HG03520 (cell line): ENCODE results near the gene RNF186.
"Not testable (repeated sequence)": the region's sequence is repeated elsewhere in the genome, so short reads cannot be mapped to it uniquely, and the experiment has no call there.

ENCODE experiments used
- ATAC-seq: cut with Tn5 transposase; IDR thresholded peaks from one replicate; pipeline ENCODE4 v1.9.1; 2021; ENCODE audit warnings: mild to moderate bottlenecking, moderate library complexity; ENCODE audit not compliant: unreplicated experiment

RNF186 gene

DNA sequence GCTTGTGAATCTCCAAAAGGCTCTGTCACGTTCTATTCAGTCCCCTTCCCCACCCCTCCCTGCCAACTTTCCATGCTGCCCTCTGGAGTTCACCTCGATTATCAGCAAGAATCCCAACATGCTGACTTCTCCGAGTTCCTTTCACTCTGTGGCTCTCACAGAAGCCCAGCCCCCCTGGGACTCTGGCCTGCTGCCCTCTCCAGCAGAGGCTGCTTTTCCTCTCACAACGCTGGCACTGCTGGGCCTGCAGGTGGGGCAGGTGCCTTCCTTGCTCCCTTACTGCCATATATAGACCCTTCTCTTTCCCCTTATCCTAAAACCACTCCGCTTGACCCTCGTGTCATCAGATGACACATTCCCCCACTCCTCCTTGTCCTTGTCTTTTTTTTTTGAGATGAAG lies 10.2 kb upstream of the RNF186 start:
- ATAC-seq: no peak

- ATAC-seq: no peak
Measured at GRCh38 chr1:19824541-19824940, 9.5 kb upstream of the RNF186 start.

- no peak for ATAC-seq
Measured at GRCh38 chr1:19824036-19824435, 9.0 kb upstream of the RNF186 start.

- no peak for ATAC-seq
Measured at GRCh38 chr1:19819701-19820100, 4.6 kb upstream of the RNF186 start.

DNA sequence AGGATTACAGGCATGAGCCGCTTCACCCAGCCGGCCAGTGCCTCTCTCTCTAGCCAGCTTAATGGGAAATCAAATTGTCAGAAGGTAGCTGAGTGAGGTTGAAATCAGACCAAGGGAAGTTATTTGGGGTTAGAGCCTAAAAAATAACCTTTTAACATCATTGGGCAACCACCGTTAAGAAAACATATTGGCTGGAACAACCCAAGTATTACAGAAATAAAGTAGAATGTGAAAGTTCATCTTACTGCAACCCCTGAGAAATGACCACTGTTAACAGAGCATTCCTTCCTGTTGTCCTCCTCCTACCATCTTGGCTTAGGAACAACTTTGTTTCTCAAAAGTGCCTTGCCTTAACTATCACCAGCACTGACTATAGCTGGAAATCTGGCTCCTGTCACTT lies 3.2 kb upstream of the RNF186 start:
- no peak for ATAC-seq

DNA sequence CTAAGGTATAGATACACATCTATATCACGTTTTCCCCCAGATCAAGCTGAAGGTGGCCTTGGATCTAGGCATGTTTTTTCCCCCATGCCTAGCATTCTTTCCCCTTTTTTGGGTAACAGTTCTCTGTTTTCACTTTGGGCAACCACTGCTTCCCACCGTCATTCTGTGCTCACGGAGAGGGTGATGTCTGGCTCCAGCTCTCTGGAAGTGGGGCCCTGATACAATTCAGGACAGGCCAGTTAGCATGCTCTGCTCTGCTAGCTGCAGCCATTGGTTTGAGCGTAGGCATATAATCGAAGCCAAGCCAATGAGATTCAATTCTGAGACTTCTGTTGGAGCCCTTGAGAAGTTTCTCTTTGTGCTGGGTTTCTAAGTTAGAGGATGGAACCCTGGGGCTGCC lies 2.1 kb upstream of the RNF186 start:
- ATAC-seq: no peak

- ATAC-seq: not testable (repeated sequence)
Measured at GRCh38 chr1:19816737-19817086, 1.6 kb upstream of the RNF186 start.

DNA sequence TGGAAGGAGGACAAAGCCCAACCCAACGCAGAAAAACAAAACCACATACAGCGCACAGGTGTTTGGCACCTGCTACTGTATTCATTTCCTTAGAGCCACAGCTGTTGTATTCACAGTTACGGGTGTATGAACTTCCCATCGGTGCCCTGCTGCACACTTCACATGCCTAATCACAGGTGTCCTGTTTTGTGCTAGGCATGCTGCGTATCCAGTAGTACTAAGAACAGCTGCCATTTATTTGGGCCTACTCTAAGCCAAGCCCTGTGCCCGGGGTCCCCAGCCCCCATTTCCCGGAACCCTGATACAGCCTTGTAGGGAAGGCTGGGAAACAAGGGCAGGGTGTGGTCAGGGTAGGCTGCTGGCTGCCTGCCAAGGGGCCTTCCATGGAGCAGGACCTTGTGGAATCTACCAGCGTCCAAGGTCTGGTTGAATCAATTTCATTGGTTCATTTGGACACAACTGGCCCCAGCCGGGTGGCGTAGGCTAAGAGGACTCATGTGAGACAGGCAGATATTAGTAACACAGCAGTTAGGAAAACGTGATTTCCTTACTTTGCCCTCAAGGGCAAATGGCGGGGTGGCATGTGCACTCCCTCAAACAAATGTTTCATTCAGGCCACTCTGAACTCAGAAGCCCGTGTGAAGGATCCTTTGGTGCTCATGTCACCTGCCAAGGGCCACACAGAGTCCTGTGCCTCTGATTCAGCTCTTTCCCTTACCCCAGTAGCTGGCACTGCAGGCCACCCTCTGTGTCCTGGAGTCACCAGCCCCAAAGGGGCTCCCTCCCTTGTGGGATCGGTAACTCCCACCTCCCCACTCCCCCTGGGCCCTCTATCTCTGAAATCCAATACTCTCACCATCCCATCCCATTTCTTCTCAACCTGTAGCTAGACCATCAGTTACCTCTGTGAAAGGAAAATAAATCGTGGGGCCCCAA lies 986 bp upstream of the RNF186 start:
- ATAC-seq: no peak

GRCh38 chr1:19814244-19814661 lies 830 bp downstream of the RNF186 start:
- ATAC-seq: no peak

GRCh38 chr1:19813643-19813960 lies 1.5 kb downstream of the RNF186 start:
- ATAC-seq: no peak

DNA sequence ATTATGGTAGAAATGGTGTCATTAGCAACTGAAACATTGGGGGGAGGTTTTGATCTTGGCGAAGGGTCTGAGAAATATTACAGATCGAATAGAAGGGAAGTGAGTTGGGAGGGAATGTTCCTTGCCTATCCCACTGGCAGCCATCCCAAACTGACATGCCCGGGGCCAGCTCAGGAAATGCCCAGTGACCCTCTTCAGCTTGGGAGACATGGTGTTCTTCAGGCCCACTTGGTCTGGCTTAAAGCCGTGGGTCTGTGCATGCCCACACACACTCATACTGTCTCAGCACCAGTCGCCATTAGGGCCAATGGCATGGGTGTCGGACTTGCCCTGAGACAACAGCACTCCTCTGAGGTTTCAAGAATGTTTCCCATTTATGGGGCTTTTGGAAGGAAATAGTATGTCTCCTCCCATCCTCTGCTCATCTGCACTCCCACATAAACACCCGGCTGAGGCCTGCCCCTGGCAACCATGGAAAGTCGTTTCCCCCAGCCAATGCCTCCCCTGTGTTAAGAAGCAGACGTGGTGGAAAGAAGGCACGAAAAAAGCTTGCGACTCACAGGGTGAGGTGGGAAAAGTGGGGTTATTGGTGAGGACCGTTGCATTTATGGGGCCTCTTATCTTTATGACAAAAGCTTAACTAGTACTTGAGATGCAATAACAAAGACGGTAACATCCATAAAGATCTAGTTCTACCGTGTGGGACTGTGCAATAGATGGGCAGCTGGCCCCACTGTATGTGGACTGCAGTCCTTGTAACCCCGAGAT lies 2.0 kb downstream of the RNF186 start:
- ATAC-seq: no peak

DNA sequence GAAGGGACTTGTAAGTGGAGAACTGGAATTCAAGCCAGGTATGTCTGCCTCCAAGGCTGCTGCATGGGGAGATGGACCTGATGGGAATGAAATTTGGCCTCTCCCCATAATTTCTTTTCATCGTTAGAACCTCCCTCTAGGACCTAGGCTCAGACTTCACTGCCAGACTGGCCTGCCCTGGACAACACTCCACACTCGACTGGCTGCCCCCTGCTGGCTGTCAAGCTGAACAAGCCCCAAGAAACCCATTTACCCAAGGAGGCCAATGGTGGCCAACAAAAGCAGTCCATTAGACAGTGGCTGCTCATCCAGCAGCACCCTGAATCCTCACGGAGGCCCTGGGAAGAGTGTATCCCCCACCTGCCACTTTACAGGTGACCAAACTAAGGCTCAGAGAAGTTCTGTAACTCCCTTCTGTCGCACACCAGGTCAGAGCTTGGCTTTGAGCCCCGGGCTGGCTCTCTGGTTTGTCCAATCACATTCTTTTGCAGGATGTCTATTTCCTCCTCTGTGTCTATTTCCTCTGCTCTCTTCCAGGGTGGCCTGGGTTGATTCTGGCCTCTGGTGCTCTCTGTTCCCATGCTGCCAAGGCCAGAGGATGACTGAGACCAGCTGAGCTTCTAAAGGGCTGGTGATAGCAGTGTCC lies 3.8 kb downstream of the RNF186 start:
- no peak for ATAC-seq

DNA sequence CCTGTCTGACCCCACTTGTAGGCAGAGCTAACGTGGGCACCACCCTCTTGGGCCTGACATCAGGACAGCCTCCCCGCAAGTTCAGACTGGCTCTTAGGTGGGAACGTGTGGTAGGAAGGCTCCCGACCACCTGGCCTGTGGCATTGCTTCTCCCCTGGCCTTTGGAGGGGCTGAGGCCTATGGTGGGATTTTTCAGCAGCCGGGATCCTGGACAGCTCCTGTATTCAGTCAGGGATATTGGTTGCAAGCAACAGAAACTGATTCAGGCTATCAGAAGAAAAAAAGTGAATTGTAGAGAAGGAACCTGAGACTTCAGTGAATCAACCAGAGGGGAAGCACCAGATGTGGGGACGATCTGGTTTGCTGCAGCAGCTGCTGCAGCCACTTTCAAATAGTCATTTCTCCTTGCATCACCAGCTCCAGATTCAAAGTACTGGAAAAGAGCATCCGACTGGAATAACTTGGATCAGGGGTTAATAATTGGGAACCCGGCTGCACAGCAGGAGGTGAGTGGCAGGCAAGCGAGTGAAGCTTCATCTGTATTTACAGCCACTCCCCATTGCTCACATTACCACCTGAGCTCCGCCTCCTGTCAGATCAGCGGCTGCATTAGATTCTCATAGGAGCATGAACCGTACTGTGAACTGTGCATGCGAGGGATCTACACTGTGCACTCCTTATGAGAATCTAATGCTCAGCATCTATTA lies 5.9 kb downstream of the RNF186 start:
- ATAC-seq: no peak

DNA sequence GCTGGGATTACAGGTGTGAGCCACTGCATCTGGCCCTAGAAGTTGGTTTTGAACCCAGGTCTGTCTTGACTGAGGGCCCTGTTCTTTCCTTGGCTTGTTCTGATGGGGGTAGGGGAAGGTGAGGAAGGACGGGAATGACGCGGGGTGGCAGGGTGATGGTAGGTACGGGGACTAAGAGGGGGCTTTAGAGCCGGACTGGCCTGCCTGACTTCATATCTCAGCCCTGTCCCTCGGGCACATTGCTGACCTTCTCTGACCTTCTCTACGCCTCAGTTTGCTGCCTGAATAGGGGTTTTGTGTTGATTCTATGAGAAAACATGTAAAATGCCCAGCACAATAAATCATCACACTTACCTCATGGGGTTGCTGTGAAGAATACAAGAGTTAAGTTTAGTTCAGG lies 6.7 kb downstream of the RNF186 start:
- no peak for ATAC-seq

DNA sequence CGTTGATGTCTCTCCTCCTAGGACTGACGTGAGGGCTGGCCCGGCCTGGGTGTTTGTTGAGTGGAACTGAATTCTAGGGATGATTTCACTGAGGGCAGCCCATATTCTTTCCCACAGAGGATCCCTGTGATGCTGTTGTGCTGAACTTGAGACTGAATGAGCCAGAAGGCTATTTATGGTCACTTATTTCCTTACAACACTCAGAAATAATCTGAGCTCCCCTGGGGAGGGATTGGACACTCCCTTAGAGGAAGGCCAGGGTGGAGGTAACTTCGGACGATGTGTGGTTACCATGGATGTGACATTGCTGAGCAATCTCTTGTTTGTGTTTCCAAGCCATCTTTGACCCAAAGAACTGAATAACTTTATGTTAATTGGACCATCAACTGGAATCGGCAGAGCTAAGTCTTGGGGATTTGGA lies 10.2 kb downstream of the RNF186 start:
- ATAC-seq: no peak

DNA sequence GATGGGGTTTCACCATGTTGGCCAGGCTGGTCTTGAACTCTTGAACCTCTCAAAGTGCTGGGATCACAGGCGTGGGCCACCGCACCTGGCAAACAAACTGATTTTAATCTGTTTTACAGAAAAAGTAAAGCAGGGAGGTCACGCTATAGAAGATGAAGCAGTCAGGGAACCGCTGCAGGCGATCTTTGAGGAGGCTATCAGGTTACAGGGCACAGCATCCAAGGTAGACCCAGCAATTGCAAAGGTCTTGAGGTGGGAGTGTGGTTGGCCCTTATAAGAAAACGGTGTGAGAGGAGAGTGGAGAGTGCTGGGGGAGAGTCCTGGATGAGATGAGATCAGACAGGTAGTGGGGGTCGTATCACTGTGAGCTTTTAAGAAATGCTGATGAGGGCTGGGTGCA lies 12.8 kb downstream of the RNF186 start:
- ATAC-seq: no peak

DNA sequence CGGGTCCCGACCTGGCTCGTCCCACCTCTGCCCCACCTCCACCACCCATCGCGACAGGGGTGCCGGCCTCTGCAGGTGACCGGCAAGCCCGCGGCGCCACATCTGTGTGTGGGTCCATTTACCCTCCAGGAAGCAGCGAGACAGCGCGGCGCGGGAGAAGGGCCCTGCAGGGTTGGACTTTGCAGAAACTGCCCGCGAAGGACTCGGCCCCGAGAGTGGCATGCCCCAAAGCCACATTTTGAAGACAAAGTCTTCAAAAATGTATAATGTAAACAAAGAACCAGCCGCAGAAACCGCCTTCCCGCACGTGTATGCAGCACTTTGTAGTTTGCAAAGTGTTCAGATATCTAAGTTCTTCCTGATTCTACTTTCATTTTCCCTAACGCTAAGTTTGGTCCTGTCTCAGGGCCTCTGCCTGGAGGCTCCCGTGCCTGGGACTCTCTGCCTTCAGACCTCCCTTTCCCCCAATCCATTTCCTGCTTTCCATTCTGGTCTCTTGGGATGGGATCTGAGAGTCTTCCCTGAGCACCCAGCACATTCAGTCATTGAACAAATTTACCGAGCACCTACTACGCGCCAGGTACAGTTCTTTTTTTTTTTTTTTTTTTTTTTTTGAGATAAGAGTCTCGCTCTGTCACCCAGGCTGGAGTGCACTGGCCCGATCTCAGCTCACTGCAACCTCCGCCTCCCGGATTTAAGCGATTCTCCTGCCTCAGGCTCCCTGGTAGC lies 14.8 kb downstream of the RNF186 start:
- ATAC-seq: peak; percentile 52

- peak; percentile 41 for ATAC-seq
Measured at GRCh38 chr1:19799230-19800075, 15.6 kb downstream of the RNF186 start, which contains the start of gene TMCO4. Gene TMCO4, minus strand, starts transcription at chr1:19799916. Its CDS starts 19,158 bp downstream, at chr1:19780758.

- no peak for ATAC-seq
Measured at GRCh38 chr1:19798486-19799229, 16.4 kb downstream of the RNF186 start.
